Fibroblast of villous mesenchyme (primary cell): Measurements from ENCODE around the gene FTO. TPM values are rescaled to one million over a fixed set of nuclear protein-coding genes. Genes with fewer than 3 reads are reported as not detected.

Experiments used
- DNase-seq: peaks from one replicate; pipeline ENCODE4 v3.0.0-alpha.2; 2010; ENCODE audit warnings: low read depth
- H3K4me3 ChIP-seq: 2 replicates; pipeline ENCODE4 v1.5.1; 2011; ENCODE audit warnings: low read depth, mild to moderate bottlenecking, low read length
- CTCF ChIP-seq: IDR thresholded peaks from 2 replicates; pipeline ENCODE4 v1.5.1; 2012; ENCODE audit warnings: low read depth, mild to moderate bottlenecking, low read length; ENCODE audit not compliant: insufficient read depth
- total RNA-seq: library from RNA; depleted of rRNA; stranded (reverse); fragments of >200 nt; gene quantifications from 2 replicates; pipeline ENCODE4 v1.2.3, GENCODE V29; 2012

FTO gene
- total RNA-seq, 1 donor: 157 TPM

DNA sequence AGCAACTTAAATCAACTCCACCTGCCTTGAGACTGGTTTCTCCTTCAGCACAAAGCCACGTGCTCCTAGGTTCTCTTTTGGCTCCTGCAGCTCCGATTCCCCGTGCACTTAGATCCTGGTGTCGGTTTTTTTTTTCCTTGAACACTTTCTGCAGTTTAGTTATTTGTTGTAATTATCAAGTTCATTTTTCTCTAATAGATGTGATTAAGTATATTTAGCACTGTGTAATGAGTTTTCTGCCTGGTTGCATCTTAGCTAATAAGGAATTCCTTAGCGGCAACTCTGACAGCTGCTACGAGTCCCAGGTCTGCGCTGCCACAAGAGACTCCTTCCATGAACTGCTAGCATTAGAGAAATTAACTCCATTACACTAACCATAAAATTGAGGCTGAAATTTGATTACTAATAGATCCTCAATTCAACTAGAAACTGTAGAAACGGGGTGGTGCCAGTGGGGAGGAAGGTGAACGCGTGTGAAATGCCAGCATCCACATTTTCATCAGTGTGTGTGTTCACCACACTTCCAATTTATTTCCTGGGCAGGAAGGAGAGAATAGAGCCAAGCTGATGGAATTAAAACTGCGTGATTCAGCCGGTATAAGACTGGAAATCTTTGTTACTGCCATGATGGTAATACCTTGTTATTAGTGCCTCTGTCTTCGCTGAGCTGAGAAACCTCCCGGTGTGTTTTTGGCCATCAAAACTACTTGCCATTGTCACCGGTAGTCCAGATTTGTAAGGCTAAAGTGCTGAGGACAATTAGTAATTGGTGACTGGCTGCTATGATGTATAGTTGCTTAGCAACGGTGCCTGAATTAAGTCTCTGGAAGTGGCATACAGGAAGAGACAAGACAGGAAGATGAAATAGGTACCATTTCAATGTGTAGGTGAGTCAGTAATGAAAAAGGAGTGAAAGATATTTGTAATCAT is 350.2 kb downstream of the FTO start:
- TF ChIP-seq CTCF: no peak
- no peak overlapping the region for H3K4me3 ChIP-seq
- DNase-seq: no peak

- DNase-seq: peak; percentile 84
- H3K4me3 ChIP-seq: no peak overlapping the region
- TF ChIP-seq CTCF: no peak
These were observed 351.2 kb downstream of the FTO start for GRCh38 chr16:54055191-54055590.

- TF ChIP-seq CTCF: no peak
- H3K4me3 ChIP-seq: no peak overlapping the region
- DNase-seq: no peak
These were observed 351.9 kb downstream of the FTO start for GRCh38 chr16:54055864-54056263.

GRCh38 chr16:54056921-54057320 is 353.0 kb downstream of the FTO start:
- H3K4me3 ChIP-seq: no peak overlapping the region
- DNase-seq: no peak
- TF ChIP-seq CTCF: no peak

GRCh38 chr16:54059319-54059718 is 355.4 kb downstream of the FTO start:
- DNase-seq: no peak
- no peak for TF ChIP-seq CTCF
- H3K4me3 ChIP-seq: no peak overlapping the region

- no peak for TF ChIP-seq CTCF
- DNase-seq: no peak
- no peak overlapping the region for H3K4me3 ChIP-seq
These were observed 356.9 kb downstream of the FTO start for GRCh38 chr16:54060599-54061421.
